ENCODE measurements around the gene MRTO4.
"Not testable (repeated sequence)": the region's sequence is repeated elsewhere in the genome, so short reads cannot be mapped to it uniquely, and the experiment has no call there.

MRTO4 gene

GRCh38 chr1:19251305-19252196 is at the start of gene MRTO4, which contains the start of gene EMC1:
Gene MRTO4, plus strand, starts transcription at chr1:19251805. Its CDS starts 31 bp downstream, at chr1:19251836.
Gene EMC1, minus strand, starts transcription at chr1:19251524. Its CDS starts 15 bp downstream, at chr1:19251509.
- intact Hi-C loops (cut with DNase I): loop anchor here (1.0 to 5.0 kb wide), 2 partner anchors 39 to 61 kb away; partner anchors contain the start of genes AKR7A2, SLC66A1 and UBR4
- DNase-seq: peak; percentile 83 to 98 (median 91)

DNA sequence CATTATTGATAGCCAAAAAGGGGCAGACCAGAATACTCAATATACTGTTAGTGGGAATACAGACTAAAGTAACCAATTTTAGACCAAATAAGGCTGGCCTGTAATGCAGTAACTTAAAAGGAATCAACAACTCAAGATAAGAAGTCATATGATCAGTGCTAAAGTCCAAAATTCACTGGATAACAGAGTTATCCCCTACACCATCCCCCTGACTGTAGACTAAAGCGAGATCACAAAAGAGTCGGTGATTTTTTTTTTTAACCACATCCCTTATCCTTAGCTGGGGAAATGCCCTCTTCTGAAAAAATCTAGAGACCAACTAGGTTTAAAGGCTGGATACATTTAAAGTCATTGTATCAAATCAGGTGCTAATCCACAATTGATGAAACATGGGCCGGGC is 49.2 kb upstream of the MRTO4 start:
- intact Hi-C loops (cut with DNase I): no loop called here
- DNase-seq: no peak

DNA sequence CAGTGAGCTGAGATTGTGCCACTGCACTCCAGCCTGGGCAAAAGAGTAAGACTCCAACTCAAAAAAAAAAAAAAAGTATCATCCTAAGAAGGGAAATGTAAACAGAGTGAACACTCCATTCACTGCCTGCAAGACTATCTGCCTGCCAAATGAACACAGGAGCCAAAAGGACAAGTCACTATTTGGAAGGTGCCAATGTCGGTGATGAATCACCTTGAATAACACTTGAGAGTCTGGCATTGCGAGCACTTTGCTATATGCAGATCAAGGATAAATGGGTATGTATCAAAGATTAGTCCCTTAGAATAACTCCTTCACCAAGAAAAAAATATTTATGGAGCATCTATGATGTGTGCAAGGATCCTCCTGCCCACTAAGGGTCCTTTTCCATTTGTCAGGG is 48.2 kb upstream of the MRTO4 start:
- no peak for DNase-seq

GRCh38 chr1:19204446-19205266 is 46.9 kb upstream of the MRTO4 start:
- intact Hi-C loops (cut with DNase I): no loop called here
- no peak for DNase-seq

More for the DNA sequence above, 48.2 kb upstream of the MRTO4 start:
- intact Hi-C loops (cut with DNase I): no loop called here

DNA sequence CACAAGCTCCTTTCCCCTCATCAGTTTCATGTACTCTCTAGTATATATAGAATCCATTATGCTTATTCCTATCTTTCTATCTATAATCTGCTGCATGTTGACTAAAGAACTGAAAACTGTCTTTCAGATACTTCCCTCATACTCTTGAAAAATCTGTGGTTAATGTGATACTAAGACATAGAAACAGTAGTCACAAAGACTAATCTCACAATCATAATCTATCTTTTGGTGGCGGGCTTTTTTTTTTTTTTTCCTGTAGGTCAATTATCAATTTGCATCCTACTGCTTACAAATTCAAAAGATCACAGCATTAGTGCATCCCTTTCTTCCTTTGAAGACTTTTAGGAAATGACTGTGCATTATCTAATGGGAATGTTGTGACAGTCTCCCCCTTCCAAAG is 46.2 kb upstream of the MRTO4 start:
- no peak for DNase-seq
- intact Hi-C loops (cut with DNase I): no loop called here

- no peak for DNase-seq
- intact Hi-C loops (cut with DNase I): no loop called here
These were observed 45.8 kb upstream of the MRTO4 start for GRCh38 chr1:19205845-19206244.

- intact Hi-C loops (cut with DNase I): no loop called here
- no peak for DNase-seq
These were observed 44.7 kb upstream of the MRTO4 start for GRCh38 chr1:19206947-19207346.

DNA sequence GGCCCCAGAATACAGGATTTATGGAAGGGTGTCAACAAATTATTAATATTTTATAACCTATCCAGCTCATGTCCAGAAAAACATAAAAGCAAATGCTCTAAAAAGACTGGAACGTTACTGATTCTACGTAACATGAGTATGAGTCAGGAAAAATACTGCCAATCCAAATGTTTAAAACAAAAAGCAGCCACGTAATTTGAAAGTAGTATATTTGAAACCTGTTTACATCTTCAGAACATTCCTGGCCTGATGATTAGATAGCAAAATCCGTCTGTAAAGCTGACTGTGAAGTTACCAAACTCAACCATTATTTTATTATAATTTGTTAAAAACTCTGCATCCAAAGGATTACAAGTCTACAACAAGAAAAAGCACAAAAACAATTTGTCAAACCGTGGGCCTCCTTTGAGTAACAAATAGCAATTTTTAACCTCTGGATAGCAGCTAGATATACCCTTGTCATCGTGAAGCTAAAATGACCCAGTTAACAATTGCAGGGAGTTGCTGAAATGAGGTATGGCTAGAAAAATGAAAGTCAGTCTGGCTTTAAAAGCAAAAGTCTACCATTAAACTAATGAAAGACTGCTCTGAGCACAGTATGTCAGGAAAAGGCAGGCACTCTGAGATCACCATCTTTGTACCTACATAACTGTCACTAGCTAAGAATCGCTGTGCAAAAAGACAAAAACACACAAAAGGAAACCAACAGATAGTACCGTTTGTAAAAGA is 42.7 kb upstream of the MRTO4 start:
- DNase-seq: no peak
- intact Hi-C loops (cut with DNase I): no loop called here

- DNase-seq: peak in 4 of 10 donors; percentile 14 to 86 (median 50)
- intact Hi-C loops (cut with DNase I): no loop called here
These were observed 42.1 kb upstream of the MRTO4 start for GRCh38 chr1:19209439-19209989.

DNA sequence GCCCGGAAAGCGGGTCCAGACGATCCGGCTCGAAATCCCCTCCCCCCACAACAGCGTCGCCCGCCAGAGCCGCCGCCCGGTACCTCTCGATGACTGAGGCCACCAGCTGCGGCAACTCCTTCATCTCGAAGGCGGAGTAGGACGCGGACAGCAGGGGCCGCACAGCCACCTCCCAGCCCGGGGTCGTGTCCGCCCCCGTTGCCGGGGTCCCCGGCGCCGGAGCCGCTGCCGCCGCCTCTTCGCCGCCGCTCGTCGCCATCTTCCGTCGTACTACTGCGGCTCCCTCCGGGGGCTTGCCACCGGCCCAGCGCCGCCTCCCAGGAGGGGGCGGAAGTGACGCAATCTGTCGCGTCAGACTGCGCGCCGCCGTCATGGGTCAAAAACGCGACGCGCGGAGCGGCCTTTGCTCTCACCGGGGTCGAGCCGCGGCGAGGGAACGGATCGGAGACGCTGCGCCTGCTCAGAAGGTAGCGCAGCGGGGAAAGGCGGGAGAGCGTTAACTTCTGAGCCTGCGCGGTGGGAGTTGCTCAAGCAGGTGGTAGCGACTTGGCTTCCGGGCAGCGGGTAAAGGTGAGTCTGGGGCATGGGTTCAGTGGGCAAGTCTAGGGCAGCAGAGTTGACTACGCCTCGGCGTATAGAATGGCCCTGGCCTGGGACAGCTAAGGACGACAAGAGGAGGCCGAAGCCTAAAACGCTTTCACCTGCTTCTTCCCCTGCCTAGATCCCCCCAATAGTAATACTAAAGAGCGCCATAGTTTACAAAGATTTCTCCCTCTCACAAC is 41.4 kb upstream of the MRTO4 start, which contains the start of gene UBR4:
Gene UBR4, minus strand, starts transcription at position 277 of the 782 bp plus-strand sequence. Its CDS starts 18 bp downstream, at position 259.
- intact Hi-C loops (cut with DNase I): loop anchor here (5.0 kb wide), 2 partner anchors 42 to 277 kb away; partner anchors contain the start of genes CAPZB, EMC1 and MRTO4

GRCh38 chr1:19210772-19211549 is 40.6 kb upstream of the MRTO4 start:
- intact Hi-C loops (cut with DNase I): loop anchor here (5.0 kb wide), 2 partner anchors 41 to 276 kb away; partner anchors contain the start of genes CAPZB, EMC1 and MRTO4
- DNase-seq: no peak

More for the DNA sequence above, 41.4 kb upstream of the MRTO4 start, which contains the start of gene UBR4:
- DNase-seq: peak; percentile 89 to 99 (median 92)

GRCh38 chr1:19212167-19212566 is 39.4 kb upstream of the MRTO4 start:
- intact Hi-C loops (cut with DNase I): loop anchor here (5.0 kb wide), 2 partner anchors 40 to 275 kb away; partner anchors contain the start of genes CAPZB, EMC1 and MRTO4
- DNase-seq: no peak

- intact Hi-C loops (cut with DNase I): loop anchor here (5.0 kb wide), 2 partner anchors 39 to 274 kb away; partner anchors contain the start of genes CAPZB, EMC1 and MRTO4
- no peak for DNase-seq
These were observed 38.0 kb upstream of the MRTO4 start for GRCh38 chr1:19213580-19213979.

DNA sequence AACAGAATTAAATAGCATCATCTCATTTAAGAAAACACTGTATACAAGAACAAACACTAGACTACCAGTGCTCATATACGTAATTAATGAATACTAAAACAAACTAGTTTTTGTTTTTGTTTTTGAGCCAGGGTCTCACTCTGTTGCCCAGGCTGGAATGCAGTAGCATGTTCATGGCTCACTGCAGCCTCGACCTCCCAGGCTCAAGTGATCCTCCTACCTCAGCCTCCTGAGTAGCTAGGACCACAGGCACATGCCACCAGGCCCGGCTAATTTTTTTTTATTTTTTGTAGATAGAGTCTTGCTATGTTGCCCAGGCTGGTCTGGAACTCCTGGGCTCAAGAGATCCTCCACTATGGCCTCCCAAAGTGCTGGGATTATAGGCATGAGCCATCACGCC is 35.0 kb upstream of the MRTO4 start:
- intact Hi-C loops (cut with DNase I); DNase-seq: not testable (repeated sequence)

GRCh38 chr1:19219451-19219850 is 32.2 kb upstream of the MRTO4 start:
- DNase-seq: no peak
- intact Hi-C loops (cut with DNase I): no loop called here

DNA sequence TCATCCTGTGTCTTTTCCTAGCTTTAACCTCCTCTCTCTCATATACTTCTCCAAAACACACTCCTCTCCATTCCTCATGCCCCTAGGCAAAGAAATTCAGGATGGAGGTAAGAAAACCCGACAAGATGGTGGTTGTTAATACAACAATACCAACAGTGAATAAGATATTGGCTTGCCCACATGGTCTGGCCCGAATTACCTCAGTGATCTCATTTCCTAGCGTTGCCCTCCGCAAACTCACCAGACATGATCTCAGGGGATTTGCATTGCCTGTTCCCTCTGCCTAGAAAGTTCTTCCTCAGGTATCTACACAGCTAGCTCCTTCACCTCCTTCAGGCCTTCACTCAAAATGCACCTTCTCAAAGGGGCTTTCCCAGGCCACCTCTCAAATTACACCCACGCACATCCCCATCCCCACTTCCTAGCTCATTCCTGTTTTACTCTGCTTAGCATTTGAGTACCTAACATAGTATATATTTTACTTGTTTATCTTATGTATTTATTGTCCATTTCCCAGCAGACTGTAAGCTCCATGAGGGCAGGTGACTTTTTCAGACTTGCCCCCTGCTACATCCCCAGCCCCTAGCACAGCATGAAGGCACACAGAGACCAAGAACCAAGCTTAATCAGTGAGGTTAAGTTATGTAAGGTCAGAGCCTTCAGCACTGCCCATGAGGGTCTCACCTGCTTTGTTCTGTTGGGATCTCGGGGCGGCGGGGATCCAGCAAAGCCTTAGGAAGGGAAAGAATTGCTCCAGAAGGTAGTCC is 31.3 kb upstream of the MRTO4 start:
- intact Hi-C loops (cut with DNase I): no loop called here
- DNase-seq: no peak

GRCh38 chr1:19220991-19221390 is 30.6 kb upstream of the MRTO4 start:
- DNase-seq: no peak
- intact Hi-C loops (cut with DNase I): no loop called here

Measured in posterior cingulate gyrus (tissue), 11 donors.